OCI-LY1 (cell line): Measurements from ENCODE around the gene CCNG2.

Source experiments
- H2AFZ ChIP-seq: fragments of 200-600 bp; sonication (generic), shearing (Covaris generic); 2 replicates; pipeline ENCODE4 v1.6.0; 2014; ENCODE audit warnings: antibody characterized with exemption, mild to moderate bottlenecking, low read length
- H3F3A ChIP-seq: fragments of 200-600 bp; sonication (generic), shearing (Covaris generic); 2 replicates; pipeline ENCODE4 v1.6.0; 2014; ENCODE audit warnings: mild to moderate bottlenecking, antibody characterized with exemption, low read length, moderate library complexity; ENCODE audit not compliant: insufficient read depth
- H3K27ac ChIP-seq: fragments of 200-600 bp; sonication (generic); 2 replicates; pipeline ENCODE4 v1.5.1; 2014; ENCODE audit warnings: low read length, mixed run types, mild to moderate bottlenecking, low read depth; ENCODE audit not compliant: poor library complexity, severe bottlenecking
- H3K27me3 ChIP-seq: fragments of 200-600 bp; sonication (generic); 2 replicates; pipeline ENCODE4 v1.6.0; 2014; ENCODE audit warnings: antibody characterized with exemption, mild to moderate bottlenecking, low read length, moderate library complexity; ENCODE audit not compliant: insufficient read depth
- H3K36me3 ChIP-seq: fragments of 200-600 bp; sonication (generic); 2 replicates; pipeline ENCODE4 v1.6.1; 2014; ENCODE audit warnings: mild to moderate bottlenecking, antibody characterized with exemption, low read length, moderate library complexity, mixed read lengths; ENCODE audit not compliant: insufficient read depth
- H3K4me1 ChIP-seq: fragments of 200-600 bp; sonication (generic); 2 replicates; pipeline ENCODE4 v1.5.1; 2014; ENCODE audit warnings: mild to moderate bottlenecking, low read length, moderate library complexity; ENCODE audit not compliant: insufficient read depth, severe bottlenecking
- H3K4me2 ChIP-seq: fragments of 200-600 bp; sonication (generic), shearing (Covaris generic); 2 replicates; pipeline ENCODE4 v1.6.1; 2014; ENCODE audit warnings: low read length
- H3K4me3 ChIP-seq: fragments of 200-600 bp; sonication (generic); 2 replicates; pipeline ENCODE4 v1.5.1; 2014; ENCODE audit warnings: low read length, low read depth, mild to moderate bottlenecking, mixed read lengths; ENCODE audit not compliant: poor library complexity, severe bottlenecking
- H3K79me2 ChIP-seq: fragments of 200-600 bp; shearing (Covaris generic); 2 replicates; pipeline ENCODE4 v1.6.1; 2016; ENCODE audit warnings: mixed run types, low read length, mixed read lengths; ENCODE audit not compliant: insufficient read depth
- H3K9ac ChIP-seq: fragments of 200-600 bp; sonication (generic), shearing (Covaris generic); 2 replicates; pipeline ENCODE4 v1.6.1; 2014; ENCODE audit warnings: mild to moderate bottlenecking, low read length, mixed read lengths
- H3K9me2 ChIP-seq: fragments of 200-600 bp; sonication (generic), shearing (Covaris generic); 2 replicates; pipeline ENCODE4 v1.6.1; 2014; ENCODE audit warnings: low read depth, mild to moderate bottlenecking, low read length, mixed read lengths
- H3K9me3 ChIP-seq: fragments of 200-600 bp; shearing (Covaris generic); 2 replicates; pipeline ENCODE4 v1.6.1; 2014; ENCODE audit warnings: low read length, mixed read lengths
- H4K20me1 ChIP-seq: fragments of 200-600 bp; sonication (generic), shearing (Covaris generic); 2 replicates; pipeline ENCODE4 v1.6.0; 2016; ENCODE audit warnings: mild to moderate bottlenecking, low read length; ENCODE audit not compliant: insufficient read depth
- EZH2 ChIP-seq: fragments of 200-600 bp; sonication (generic), shearing (Covaris generic); IDR thresholded peaks from 2 replicates; pipeline ENCODE4 v1.8.0; 2017; ENCODE audit warnings: borderline replicate concordance, mixed run types, mild to moderate bottlenecking, antibody characterized with exemption, low read length, moderate library complexity, mixed read lengths
- TF ChIP-seq, protein P1 (sequence below): fragments of 200-600 bp; sonication (generic), shearing (Covaris generic); IDR thresholded peaks from 2 replicates; pipeline ENCODE4 v1.5.1; 2017; ENCODE audit warnings: mild to moderate bottlenecking, antibody characterized with exemption, low read length, moderate library complexity, mixed read lengths

CCNG2 gene

GRCh38 chr4:77154761-77155499 lies 2.1 kb upstream of the CCNG2 start:
- no peaks in the 10 kb centered on the region for H3K9me3 ChIP-seq
- H3F3A ChIP-seq = peaks cover 10% of the 10 kb centered on the region
- H3K4me1 ChIP-seq = peaks cover 71% of the 10 kb centered on the region
- peak overlapping the region; percentile 52 for H3K4me3 ChIP-seq
- H3K79me2 ChIP-seq = peaks cover 26% of the 10 kb centered on the region
- peaks cover 26% of the 10 kb centered on the region for H3K36me3 ChIP-seq
- H3K27ac ChIP-seq = peak overlapping the region; percentile 100
- H3K9me2 ChIP-seq = no peaks in the 10 kb centered on the region
- no peak for TF ChIP-seq EZH2
- TF ChIP-seq, protein P1, sequence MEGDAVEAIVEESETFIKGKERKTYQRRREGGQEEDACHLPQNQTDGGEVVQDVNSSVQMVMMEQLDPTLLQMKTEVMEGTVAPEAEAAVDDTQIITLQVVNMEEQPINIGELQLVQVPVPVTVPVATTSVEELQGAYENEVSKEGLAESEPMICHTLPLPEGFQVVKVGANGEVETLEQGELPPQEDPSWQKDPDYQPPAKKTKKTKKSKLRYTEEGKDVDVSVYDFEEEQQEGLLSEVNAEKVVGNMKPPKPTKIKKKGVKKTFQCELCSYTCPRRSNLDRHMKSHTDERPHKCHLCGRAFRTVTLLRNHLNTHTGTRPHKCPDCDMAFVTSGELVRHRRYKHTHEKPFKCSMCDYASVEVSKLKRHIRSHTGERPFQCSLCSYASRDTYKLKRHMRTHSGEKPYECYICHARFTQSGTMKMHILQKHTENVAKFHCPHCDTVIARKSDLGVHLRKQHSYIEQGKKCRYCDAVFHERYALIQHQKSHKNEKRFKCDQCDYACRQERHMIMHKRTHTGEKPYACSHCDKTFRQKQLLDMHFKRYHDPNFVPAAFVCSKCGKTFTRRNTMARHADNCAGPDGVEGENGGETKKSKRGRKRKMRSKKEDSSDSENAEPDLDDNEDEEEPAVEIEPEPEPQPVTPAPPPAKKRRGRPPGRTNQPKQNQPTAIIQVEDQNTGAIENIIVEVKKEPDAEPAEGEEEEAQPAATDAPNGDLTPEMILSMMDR = no peak
- H4K20me1 ChIP-seq = no peaks in the 10 kb centered on the region
- H3K9ac ChIP-seq = peak overlapping the region; percentile 75
- no peaks in the 10 kb centered on the region for H3K27me3 ChIP-seq
- H3K4me2 ChIP-seq = peak overlapping the region; percentile 79
- H2AFZ ChIP-seq = no peak overlapping the region

GRCh38 chr4:77155631-77156452 lies 1.2 kb upstream of the CCNG2 start:
- no peaks in the 10 kb centered on the region for H3K27me3 ChIP-seq
- H2AFZ ChIP-seq = no peak overlapping the region

GRCh38 chr4:77156533-77156911 lies 485 bp upstream of the CCNG2 start:
- no peaks in the 10 kb centered on the region for H3K27me3 ChIP-seq
- H3F3A ChIP-seq = peaks cover 10% of the 10 kb centered on the region
- no peak for TF ChIP-seq EZH2
- TF ChIP-seq, protein P1 = no peak
- H4K20me1 ChIP-seq = no peaks in the 10 kb centered on the region
- peak overlapping the region; percentile 86 for H3K4me2 ChIP-seq
- H3K9ac ChIP-seq = peak overlapping the region; percentile 96
- peaks cover 32% of the 10 kb centered on the region for H3K79me2 ChIP-seq
- H2AFZ ChIP-seq = no peak overlapping the region
- peak overlapping the region; percentile 100 for H3K27ac ChIP-seq
- peaks cover 40% of the 10 kb centered on the region for H3K36me3 ChIP-seq
- peak overlapping the region; percentile 91 for H3K4me3 ChIP-seq
- peaks cover 72% of the 10 kb centered on the region for H3K4me1 ChIP-seq
- no peaks in the 10 kb centered on the region for H3K9me3 ChIP-seq
- H3K9me2 ChIP-seq = no peaks in the 10 kb centered on the region

More at GRCh38 chr4:77155631-77156452, 1.2 kb upstream of the CCNG2 start:
- H3K27ac ChIP-seq = peak overlapping the region; percentile 100
- peaks cover 10% of the 10 kb centered on the region for H3F3A ChIP-seq
- H3K79me2 ChIP-seq = peaks cover 32% of the 10 kb centered on the region
- H4K20me1 ChIP-seq = no peaks in the 10 kb centered on the region
- peak overlapping the region; percentile 79 for H3K4me2 ChIP-seq
- peaks cover 33% of the 10 kb centered on the region for H3K36me3 ChIP-seq
- peaks cover 77% of the 10 kb centered on the region for H3K4me1 ChIP-seq
- no peaks in the 10 kb centered on the region for H3K9me2 ChIP-seq
- H3K9ac ChIP-seq = peak overlapping the region; percentile 75
- no peak for TF ChIP-seq EZH2
- TF ChIP-seq, protein P1 = no peak
- H3K9me3 ChIP-seq = no peaks in the 10 kb centered on the region
- peak overlapping the region; percentile 52 for H3K4me3 ChIP-seq
